AG10803 (cell line): ENCODE data around the gene KIFC3.

Experiments
- DNase-seq: peaks from one replicate; pipeline ENCODE4 v3.0.0; 2010; ENCODE audit warnings: low read depth
- H3K4me3 ChIP-seq: 2 replicates; pipeline ENCODE4 v1.5.1; 2011; ENCODE audit warnings: mild to moderate bottlenecking, low read length, control low read depth
- TF ChIP-seq, protein P1 (sequence below): conservative IDR thresholded peaks from 2 replicates; pipeline ENCODE4 v1.5.1; 2011; ENCODE audit warnings: mild to moderate bottlenecking, low read length, control low read depth, inconsistent platforms

Gene KIFC3

GRCh38 chr16:57753448-57754353, 48.6 kb downstream of the KIFC3 start:
- TF ChIP-seq, protein P1, sequence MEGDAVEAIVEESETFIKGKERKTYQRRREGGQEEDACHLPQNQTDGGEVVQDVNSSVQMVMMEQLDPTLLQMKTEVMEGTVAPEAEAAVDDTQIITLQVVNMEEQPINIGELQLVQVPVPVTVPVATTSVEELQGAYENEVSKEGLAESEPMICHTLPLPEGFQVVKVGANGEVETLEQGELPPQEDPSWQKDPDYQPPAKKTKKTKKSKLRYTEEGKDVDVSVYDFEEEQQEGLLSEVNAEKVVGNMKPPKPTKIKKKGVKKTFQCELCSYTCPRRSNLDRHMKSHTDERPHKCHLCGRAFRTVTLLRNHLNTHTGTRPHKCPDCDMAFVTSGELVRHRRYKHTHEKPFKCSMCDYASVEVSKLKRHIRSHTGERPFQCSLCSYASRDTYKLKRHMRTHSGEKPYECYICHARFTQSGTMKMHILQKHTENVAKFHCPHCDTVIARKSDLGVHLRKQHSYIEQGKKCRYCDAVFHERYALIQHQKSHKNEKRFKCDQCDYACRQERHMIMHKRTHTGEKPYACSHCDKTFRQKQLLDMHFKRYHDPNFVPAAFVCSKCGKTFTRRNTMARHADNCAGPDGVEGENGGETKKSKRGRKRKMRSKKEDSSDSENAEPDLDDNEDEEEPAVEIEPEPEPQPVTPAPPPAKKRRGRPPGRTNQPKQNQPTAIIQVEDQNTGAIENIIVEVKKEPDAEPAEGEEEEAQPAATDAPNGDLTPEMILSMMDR: no peak
- DNase-seq: no peak
- H3K4me3 ChIP-seq: no peak overlapping the region

DNA sequence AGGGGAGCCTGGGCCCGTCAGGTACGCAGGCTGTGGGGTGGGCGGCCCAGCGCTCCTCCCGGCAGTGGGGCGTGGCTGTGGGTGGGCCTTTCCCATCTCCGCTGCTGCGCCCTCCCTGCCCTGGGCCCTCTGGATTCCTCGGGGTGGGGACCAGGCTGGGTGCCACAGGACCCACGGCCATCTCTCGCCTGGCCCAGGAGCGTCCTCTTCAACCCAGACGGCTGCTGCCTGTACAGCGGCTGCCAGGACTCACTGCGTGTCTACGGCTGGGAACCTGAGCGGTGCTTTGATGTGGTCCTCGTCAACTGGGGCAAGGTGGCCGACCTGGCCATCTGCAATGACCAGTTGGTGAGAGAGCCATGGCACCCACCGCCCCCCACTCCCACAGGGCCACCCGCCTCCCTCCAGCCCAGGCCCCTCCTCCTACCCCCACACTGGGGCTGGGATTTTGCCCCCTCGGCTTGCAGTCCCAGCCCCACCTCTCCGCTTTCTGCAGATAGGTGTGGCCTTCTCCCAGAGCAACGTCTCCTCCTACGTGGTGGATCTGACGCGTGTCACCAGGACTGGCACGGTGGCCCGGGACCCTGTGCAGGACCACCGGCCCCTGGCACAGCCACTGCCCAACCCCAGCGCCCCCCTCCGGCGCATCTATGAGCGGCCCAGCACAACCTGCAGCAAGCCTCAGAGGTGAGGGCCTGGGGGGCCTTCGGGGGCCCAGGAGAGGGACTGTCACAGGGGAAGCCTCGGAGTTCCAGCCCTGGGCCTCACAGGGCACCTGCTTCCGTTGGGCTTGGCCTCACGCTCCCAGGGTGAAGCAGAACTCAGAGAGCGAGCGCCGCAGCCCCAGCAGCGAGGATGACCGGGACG, 49.5 kb downstream of the KIFC3 start:
- TF ChIP-seq, protein P1: no peak
- H3K4me3 ChIP-seq: no peak overlapping the region
- DNase-seq: no peak

- no peak for DNase-seq
- H3K4me3 ChIP-seq: no peak overlapping the region
- TF ChIP-seq, protein P1: no peak
These were observed 50.1 kb downstream of the KIFC3 start for GRCh38 chr16:57752203-57752580.

- TF ChIP-seq, protein P1: no peak
- H3K4me3 ChIP-seq: no peak overlapping the region
These were observed 50.6 kb downstream of the KIFC3 start for GRCh38 chr16:57751539-57752202.

GRCh38 chr16:57750796-57751538, 51.3 kb downstream of the KIFC3 start:
- TF ChIP-seq, protein P1: no peak
- no peak for DNase-seq

More at GRCh38 chr16:57751539-57752202, 50.6 kb downstream of the KIFC3 start:
- no peak for DNase-seq

GRCh38 chr16:57749856-57750452, 52.3 kb downstream of the KIFC3 start:
- DNase-seq: no peak
- TF ChIP-seq, protein P1: no peak
- no peak overlapping the region for H3K4me3 ChIP-seq

More at GRCh38 chr16:57750796-57751538, 51.3 kb downstream of the KIFC3 start:
- no peak overlapping the region for H3K4me3 ChIP-seq
